ENCODE results near the gene IGSF3.
"Not testable (repeated sequence)": the region's sequence is repeated elsewhere in the genome, so short reads cannot be mapped to it uniquely, and the experiment has no call there.

The IGSF3 gene

GRCh38 chr1:116572771-116573430 is 94.6 kb downstream of the IGSF3 start:
- FAIRE-seq, result no peak

- no peak for FAIRE-seq
These were observed 95.4 kb downstream of the IGSF3 start for GRCh38 chr1:116572099-116572498.

- FAIRE-seq, result no peak
These were observed 96.2 kb downstream of the IGSF3 start for GRCh38 chr1:116571215-116571919.

GRCh38 chr1:116570358-116571214 is 96.9 kb downstream of the IGSF3 start, which contains the start of gene CD58:
TSS of gene CD58 (minus strand) at chr1:116571026. CDS start at chr1:116570972, 54 bp downstream.
- FAIRE-seq, result no peak

GRCh38 chr1:116569776-116570357 is 97.7 kb downstream of the IGSF3 start:
- no peak for FAIRE-seq

- no peak for FAIRE-seq
These were observed 98.2 kb downstream of the IGSF3 start for GRCh38 chr1:116569381-116569670.

- FAIRE-seq, result no peak
These were observed 98.7 kb downstream of the IGSF3 start for GRCh38 chr1:116568662-116569380.

GRCh38 chr1:116567790-116568661 is 99.5 kb downstream of the IGSF3 start:
- no peak for FAIRE-seq

GRCh38 chr1:116565222-116565621 is 102.3 kb downstream of the IGSF3 start:
- no peak for FAIRE-seq

- FAIRE-seq, result no peak
These were observed 103.1 kb downstream of the IGSF3 start for GRCh38 chr1:116564426-116564825.

- not testable (repeated sequence) for FAIRE-seq
These were observed 105.1 kb downstream of the IGSF3 start for GRCh38 chr1:116562465-116562864.

- no peak for FAIRE-seq
These were observed 106.0 kb downstream of the IGSF3 start for GRCh38 chr1:116561563-116561962.

GRCh38 chr1:116560704-116561490 is 106.6 kb downstream of the IGSF3 start:
- FAIRE-seq, result no peak

GRCh38 chr1:116559304-116559761 is 108.2 kb downstream of the IGSF3 start:
- no peak for FAIRE-seq

GRCh38 chr1:116558571-116558970 is 109.0 kb downstream of the IGSF3 start:
- no peak for FAIRE-seq

- FAIRE-seq, result no peak
These were observed 109.4 kb downstream of the IGSF3 start for GRCh38 chr1:116558140-116558549.

GRCh38 chr1:116557323-116557878 is 110.1 kb downstream of the IGSF3 start:
- no peak for FAIRE-seq

GRCh38 chr1:116556289-116557006 is 111.1 kb downstream of the IGSF3 start:
- FAIRE-seq, result no peak

- no peak for FAIRE-seq
These were observed 112.6 kb downstream of the IGSF3 start for GRCh38 chr1:116554924-116555323.
